HEK293 (cell line): ENCODE results near the gene PGBD5.
A peak's percentile ranks its signal among the peaks of the same experiment; 100 is the strongest.

ENCODE experiments used
- CTCF ChIA-PET: fragments of 350-600 bp; formaldehyde crosslinking; extraction: SDS; loops from one replicate; lab custom pipeline; 2021; ENCODE audit warnings: antibody characterized with exemption; lab: Yijun Ruan, JAX
- POLR2A ChIA-PET: fragments of 300-600 bp; formaldehyde crosslinking; extraction: SDS; loops from one replicate; lab custom pipeline; 2020; ENCODE audit warnings: antibody characterized with exemption, inconsistent platforms; lab: Yijun Ruan, JAX
- H3K27ac ChIP-seq: fragments of 200-500 bp; sonication (Bioruptor generic); 2 replicates; pipeline ENCODE4 v1.5.1; 2014; ENCODE audit warnings: low read depth, low read length, control low read depth, inconsistent platforms; ENCODE audit errors: extremely low read depth
- H3K36me3 ChIP-seq, 2 experiments: fragments of 200-500 bp in 1 of 2; sonication (Bioruptor generic) in 1 of 2; 1 replicate in 1 of 2; 2 replicates in 1 of 2; pipeline ENCODE4 v1.5.1; 2014 to 2017; ENCODE audit warnings: inconsistent platforms in 2 of 2, low read length in 2 of 2; ENCODE audit not compliant: control insufficient read depth in 2 of 2, insufficient read depth in 1 of 2
- H3K4me1 ChIP-seq: fragments of 200-500 bp; sonication (Bioruptor generic); 2 replicates; pipeline ENCODE4 v1.5.1; 2014; ENCODE audit warnings: mild to moderate bottlenecking, low read length, inconsistent platforms; ENCODE audit not compliant: control insufficient read depth, insufficient read depth
- H3K4me3 ChIP-seq: 2 replicates; pipeline ENCODE4 v1.5.1; 2011; ENCODE audit warnings: low read depth, mild to moderate bottlenecking, control low read depth, low read length, moderate library complexity
- H3K9me3 ChIP-seq: fragments of 200-500 bp; sonication (Bioruptor generic); 2 replicates; pipeline ENCODE4 v1.5.1; 2014; ENCODE audit warnings: low read depth, low read length, inconsistent platforms; ENCODE audit not compliant: control insufficient read depth, insufficient read depth
- AEBP2 ChIP-seq: fragments of 450-650 bp; formaldehyde crosslinking; IDR thresholded peaks from 2 replicates; pipeline ENCODE4 v1.5.1; 2016; ENCODE audit warnings: missing biosample characterization, missing genetic modification characterization, borderline replicate concordance
- EGR2 ChIP-seq: fragments of 450-650 bp; formaldehyde crosslinking; IDR thresholded peaks from 2 replicates; pipeline ENCODE4 v1.5.1; 2016; ENCODE audit warnings: low read depth, missing biosample characterization, missing genetic modification characterization
- GLIS1 ChIP-seq: fragments of 450-650 bp; formaldehyde crosslinking; IDR thresholded peaks from 2 replicates; pipeline ENCODE4 v1.5.1; 2016; ENCODE audit warnings: missing biosample characterization, missing genetic modification characterization
- GLIS2 ChIP-seq: fragments of 450-650 bp; formaldehyde crosslinking; IDR thresholded peaks from 2 replicates; pipeline ENCODE4 v1.5.1; 2016; ENCODE audit warnings: missing biosample characterization, missing genetic modification characterization
- KLF1 ChIP-seq: fragments of 450-650 bp; formaldehyde crosslinking; IDR thresholded peaks from 2 replicates; pipeline ENCODE4 v1.5.1; 2016; ENCODE audit warnings: missing biosample characterization, missing genetic modification characterization
- KLF10 ChIP-seq: fragments of 450-650 bp; IDR thresholded peaks from 2 replicates; pipeline ENCODE4 v1.5.1; 2018; ENCODE audit warnings: missing biosample characterization, mild to moderate bottlenecking, missing genetic modification characterization
- KLF8 ChIP-seq: fragments of 450-650 bp; formaldehyde crosslinking; IDR thresholded peaks from 2 replicates; pipeline ENCODE4 v1.5.1; 2016; ENCODE audit warnings: missing biosample characterization, missing genetic modification characterization
- MEIS1 ChIP-seq: sonication (generic); formaldehyde crosslinking; IDR thresholded peaks from 2 replicates; pipeline ENCODE4 v1.8.1; 2022; ENCODE audit warnings: missing genetic modification reagents, mild to moderate bottlenecking, borderline replicate concordance
- PATZ1 ChIP-seq: fragments of 450-650 bp; formaldehyde crosslinking; IDR thresholded peaks from 2 replicates; pipeline ENCODE4 v1.5.1; 2016; ENCODE audit warnings: missing biosample characterization, missing genetic modification characterization
- PRDM1 ChIP-seq: fragments of 450-650 bp; formaldehyde crosslinking; IDR thresholded peaks from 2 replicates; pipeline ENCODE4; 2016; ENCODE audit warnings: missing biosample characterization, missing genetic modification characterization
- SP2 ChIP-seq: fragments of 450-650 bp; formaldehyde crosslinking; IDR thresholded peaks from 2 replicates; pipeline ENCODE4 v1.5.1; 2016; ENCODE audit warnings: missing biosample characterization, missing genetic modification characterization
- SP3 ChIP-seq: fragments of 450-650 bp; formaldehyde crosslinking; IDR thresholded peaks from 2 replicates; pipeline ENCODE4 v1.5.1; 2016; ENCODE audit warnings: missing biosample characterization, missing genetic modification characterization
- SP7 ChIP-seq: fragments of 450-650 bp; formaldehyde crosslinking; IDR thresholded peaks from 2 replicates; pipeline ENCODE4 v1.5.1; 2016; ENCODE audit warnings: missing biosample characterization, missing genetic modification characterization
- TCF7L2 ChIP-seq: IDR thresholded peaks from 2 replicates; pipeline ENCODE4 v1.6.1; 2011; ENCODE audit warnings: low read depth, mild to moderate bottlenecking, inconsistent platforms, low read length, moderate library complexity, borderline replicate concordance
- ZBTB20 ChIP-seq: fragments of 450-650 bp; formaldehyde crosslinking; IDR thresholded peaks from 2 replicates; pipeline ENCODE4 v1.5.1; 2016; ENCODE audit warnings: missing biosample characterization, missing genetic modification characterization
- ZBTB8A ChIP-seq: fragments of 450-650 bp; formaldehyde crosslinking; IDR thresholded peaks from 2 replicates; pipeline ENCODE4 v1.5.1; 2016; ENCODE audit warnings: missing biosample characterization, missing genetic modification characterization
- ZFHX2 ChIP-seq: fragments of 450-650 bp; formaldehyde crosslinking; conservative IDR thresholded peaks from 2 replicates; pipeline ENCODE4 v1.5.1; 2016; ENCODE audit warnings: missing biosample characterization, missing genetic modification characterization
- ZFP37 ChIP-seq: fragments of 450-650 bp; formaldehyde crosslinking; IDR thresholded peaks from 2 replicates; pipeline ENCODE4 v1.5.1; 2016; ENCODE audit warnings: missing biosample characterization, missing genetic modification characterization
- ZIC2 ChIP-seq: fragments of 450-650 bp; formaldehyde crosslinking; IDR thresholded peaks from 2 replicates; pipeline ENCODE4 v1.5.1; 2016; ENCODE audit warnings: missing biosample characterization, missing genetic modification characterization
- ZNF175 ChIP-seq: fragments of 450-650 bp; formaldehyde crosslinking; IDR thresholded peaks from 2 replicates; pipeline ENCODE4 v1.5.1; 2016; ENCODE audit warnings: missing biosample characterization, missing genetic modification characterization
- ZNF335 ChIP-seq: fragments of 450-650 bp; formaldehyde crosslinking; conservative IDR thresholded peaks from 2 replicates; pipeline ENCODE4 v1.5.1; 2016; ENCODE audit warnings: missing biosample characterization, missing genetic modification characterization
- ZNF366 ChIP-seq: fragments of 450-650 bp; formaldehyde crosslinking; conservative IDR thresholded peaks from 2 replicates; pipeline ENCODE4 v1.5.1; 2016; ENCODE audit warnings: missing biosample characterization, missing genetic modification characterization
- ZNF391 ChIP-seq: fragments of 450-650 bp; formaldehyde crosslinking; IDR thresholded peaks from 2 replicates; pipeline ENCODE4 v1.5.1; 2016; ENCODE audit warnings: low read depth, missing biosample characterization, missing genetic modification characterization, borderline replicate concordance
- ZNF600 ChIP-seq: fragments of 450-650 bp; formaldehyde crosslinking; IDR thresholded peaks from 2 replicates; pipeline ENCODE4 v1.5.1; 2016; ENCODE audit warnings: missing biosample characterization, missing genetic modification characterization
- ZNF664 ChIP-seq: fragments of 450-650 bp; formaldehyde crosslinking; IDR thresholded peaks from 2 replicates; pipeline ENCODE4 v1.5.1; 2016; ENCODE audit warnings: missing biosample characterization, missing genetic modification characterization
- ZNF677 ChIP-seq: fragments of 450-650 bp; IDR thresholded peaks from 2 replicates; pipeline ENCODE4 v1.5.0; 2018; ENCODE audit warnings: missing biosample characterization, mild to moderate bottlenecking, missing genetic modification characterization, moderate library complexity
- TF ChIP-seq, protein P1 (sequence below): sonication (generic); formaldehyde crosslinking; IDR thresholded peaks from 2 replicates; pipeline ENCODE4 v1.8.1; 2022; ENCODE audit warnings: mild to moderate bottlenecking, moderate library complexity, missing genetic modification reagents

The PGBD5 gene

DNA sequence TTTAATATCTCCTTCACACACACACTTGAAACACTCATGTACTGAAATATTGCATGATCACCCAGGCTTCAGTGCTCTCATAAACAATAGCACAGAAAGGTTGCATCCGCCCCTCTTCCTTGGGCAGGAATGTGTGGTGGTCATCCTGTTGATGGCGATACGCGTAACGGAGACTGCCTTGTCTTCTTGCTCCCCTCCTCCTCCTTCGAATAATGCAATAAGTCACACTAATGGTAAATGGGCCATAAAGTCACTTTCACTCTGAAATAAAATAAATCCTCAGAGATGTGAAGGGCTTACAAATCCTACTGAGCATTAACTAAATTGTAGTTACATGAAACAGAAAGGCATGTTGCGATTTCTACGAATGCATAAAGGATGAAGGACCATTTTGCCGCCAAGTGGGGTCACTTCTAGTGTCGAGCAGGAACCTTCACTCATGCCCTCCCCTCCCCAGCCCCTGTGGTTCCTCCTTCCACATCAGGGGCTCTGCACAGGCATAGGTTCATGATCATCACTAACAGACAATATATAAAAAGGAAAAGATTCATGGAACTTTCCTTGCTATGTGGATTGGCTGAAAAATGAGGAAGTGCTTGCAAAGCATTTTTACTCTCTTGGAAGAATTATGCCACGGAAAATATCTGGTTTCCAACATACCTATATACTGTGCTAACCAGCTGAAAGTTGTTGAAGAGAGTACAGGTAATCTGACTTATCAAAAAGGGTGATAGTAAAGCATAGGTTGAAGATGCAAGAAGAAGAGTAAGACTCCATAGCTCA, 1.2 kb upstream of the PGBD5 start:
- ChIA-PET CTCF (interaction anchor here (0.6 to 1.6 kb wide), 4 partner anchors 18 to 735 kb away, joined by 3 to 5 read pairs (median 4); partner anchors contain the start of genes COG2 and TRIM67), POLR2A (interaction anchor here (1.1 to 1.3 kb wide), 2 partner anchors 88 to 215 kb away, joined by 3 to 4 read pairs; partner anchors contain the start of gene COG2)
- H3K4me1 ChIP-seq: no peaks in the 10 kb centered on the region; the same call in 1 of the 2 replicates

DNA sequence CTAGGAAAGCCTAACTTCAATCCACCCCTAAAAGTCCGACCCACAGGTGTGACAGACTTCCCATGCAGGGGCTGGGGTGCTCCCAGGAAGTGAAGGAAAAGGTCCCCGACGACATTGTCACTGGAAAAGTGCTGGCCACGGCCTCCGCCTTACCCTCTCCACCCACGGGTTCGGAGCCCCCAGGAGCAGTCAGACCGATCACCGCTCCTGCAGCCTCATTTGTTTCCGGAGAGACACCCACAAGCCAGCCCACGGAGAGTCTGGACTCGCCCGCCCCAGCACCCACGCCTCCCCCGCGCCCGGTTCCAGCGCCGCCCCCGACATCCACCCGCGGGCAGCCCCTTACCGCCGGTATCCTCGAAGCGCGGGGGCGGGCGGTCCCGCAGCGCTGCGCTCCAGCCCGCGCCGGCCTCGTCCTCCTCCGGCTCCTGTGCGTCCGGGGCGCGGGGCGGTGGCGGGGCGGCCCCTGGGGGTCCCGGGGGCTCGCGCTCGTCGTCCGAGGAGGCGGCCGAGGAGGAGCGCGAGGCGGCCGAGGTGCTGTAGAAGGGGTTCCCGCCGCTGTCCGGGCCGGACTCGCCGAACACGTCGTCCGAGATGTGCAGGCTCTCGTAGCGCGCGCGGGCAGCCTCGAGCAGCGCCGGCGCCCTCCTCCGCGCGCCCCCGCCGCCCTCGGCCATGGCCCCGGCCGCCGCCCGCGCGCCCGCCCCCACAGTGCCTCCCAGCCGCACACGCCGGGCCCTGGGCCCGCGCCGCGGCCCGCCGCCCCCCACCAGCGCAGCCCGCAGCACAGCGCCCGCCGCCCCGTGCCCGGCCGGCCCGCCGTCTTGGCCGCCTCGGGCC, 660 bp downstream of the PGBD5 start:
- H3K36me3 ChIP-seq: no peaks in the 10 kb centered on the region
- peak overlapping the region; percentile 48 for H3K4me3 ChIP-seq
- no peaks in the 10 kb centered on the region; the same call in 1 of the 2 replicates for H3K4me1 ChIP-seq
- ChIA-PET CTCF (no interaction called here), POLR2A (interaction anchor here (1.1 kb wide), 1 partner anchor 90 kb away, joined by 3 read pairs; no protein-coding TSS in a partner anchor)
- no peak overlapping the region; the same call in 1 of the 2 replicates for H3K27ac ChIP-seq
- no peaks in the 10 kb centered on the region for H3K9me3 ChIP-seq
- peak; percentile 45; the same call in 1 of the 2 replicates for TF ChIP-seq ZBTB8A
- 0 out of 2 replicates have a peak, but pooled peaks have one; percentile 5 for TF ChIP-seq ZIC2 (tag by site-specific recombination)
- peak; percentile 67 for TF ChIP-seq SP2
- no peak for TF ChIP-seq ZNF664
- TF ChIP-seq ZBTB20: peak; percentile 21; the same call in 1 of the 2 replicates
- TF ChIP-seq PATZ1 (tag by site-specific recombination): peak; percentile 57; the same call in 1 of the 2 replicates
- TF ChIP-seq ZFHX2 (tag by site-specific recombination): peak; percentile 100
- no peak; the same call in 1 of the 2 replicates for TF ChIP-seq PRDM1
- 0 out of 2 replicates have a peak, but pooled peaks have one; percentile 18 for TF ChIP-seq ZNF677
- TF ChIP-seq, protein P1, sequence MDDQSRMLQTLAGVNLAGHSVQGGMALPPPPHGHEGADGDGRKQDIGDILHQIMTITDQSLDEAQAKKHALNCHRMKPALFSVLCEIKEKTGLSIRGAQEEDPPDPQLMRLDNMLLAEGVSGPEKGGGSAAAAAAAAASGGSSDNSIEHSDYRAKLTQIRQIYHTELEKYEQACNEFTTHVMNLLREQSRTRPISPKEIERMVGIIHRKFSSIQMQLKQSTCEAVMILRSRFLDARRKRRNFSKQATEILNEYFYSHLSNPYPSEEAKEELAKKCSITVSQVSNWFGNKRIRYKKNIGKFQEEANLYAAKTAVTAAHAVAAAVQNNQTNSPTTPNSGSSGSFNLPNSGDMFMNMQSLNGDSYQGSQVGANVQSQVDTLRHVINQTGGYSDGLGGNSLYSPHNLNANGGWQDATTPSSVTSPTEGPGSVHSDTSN: no peak; the same call in 1 of the 2 replicates
- TF ChIP-seq TCF7L2: no peak
- 0 out of 2 replicates have a peak, but pooled peaks have one; percentile 14 for TF ChIP-seq GLIS1 (tag by site-specific recombination)
- TF ChIP-seq ZNF175: no peak
- TF ChIP-seq AEBP2 (tag by site-specific recombination): no peak
- 0 out of 2 replicates have a peak, but pooled peaks have one; percentile 17 for TF ChIP-seq KLF8 (tag by site-specific recombination)
- TF ChIP-seq ZNF335 (tag by site-specific recombination): peak; percentile 88
- no peak for TF ChIP-seq KLF1
- 0 out of 2 replicates have a peak, but pooled peaks have one; percentile 40 for TF ChIP-seq SP3 (tag by site-specific recombination)
- TF ChIP-seq MEIS1: no peak
- no peak for TF ChIP-seq ZNF366 (tag by site-specific recombination)
- peak; percentile 97 for TF ChIP-seq EGR2 (tag by site-specific recombination)
- 0 out of 2 replicates have a peak, but pooled peaks have one; percentile 13 for TF ChIP-seq KLF10 (tag by site-specific recombination)
- no peak for TF ChIP-seq ZNF391 (tag by site-specific recombination)
- TF ChIP-seq ZNF600 (tag by site-specific recombination): peak; percentile 55; the same call in 1 of the 2 replicates
- TF ChIP-seq GLIS2 (tag by site-specific recombination): peak; percentile 46

More for the DNA sequence above, 1.2 kb upstream of the PGBD5 start:
- no peak overlapping the region for H3K27ac ChIP-seq
- H3K36me3 ChIP-seq: no peaks in the 10 kb centered on the region
- H3K4me3 ChIP-seq: no peak overlapping the region
- H3K9me3 ChIP-seq: no peaks in the 10 kb centered on the region
- TF ChIP-seq SP7 (tag by site-specific recombination): 0 out of 2 replicates have a peak, but pooled peaks have one; percentile 2
- no peak for TF ChIP-seq ZFP37
